ENCODE data around the gene CACNA2D3.

CACNA2D3 gene

GRCh38 chr3:54261141-54261540 is 138.8 kb downstream of the CACNA2D3 start:
- H3K9ac ChIP-seq (ENCODE audit: low read length), result no peak overlapping the region
- H3K27me3 ChIP-seq (ENCODE audit: control insufficient read depth, insufficient read depth, low read length), result no peaks in the 10 kb centered on the region
- no peaks in the 10 kb centered on the region for H3K4me1 ChIP-seq (ENCODE audit: control insufficient read depth, low read depth, low read length)
- H3K9me3 ChIP-seq (ENCODE audit: control insufficient read depth, low read depth, low read length), result no peaks in the 10 kb centered on the region
- no peaks in the 10 kb centered on the region for H3K36me3 ChIP-seq (ENCODE audit: control insufficient read depth, low read depth, low read length)
- H3K27ac ChIP-seq (ENCODE audit: low read length), result no peak overlapping the region
- H3K4me3 ChIP-seq (ENCODE audit: low read length), result no peak overlapping the region

GRCh38 chr3:54262541-54262940 is 140.2 kb downstream of the CACNA2D3 start:
- Histone ChIP-seq H3K27me3 (ENCODE audit: control insufficient read depth, insufficient read depth, low read length) (no peaks in the 10 kb centered on the region), H3K27ac (ENCODE audit: low read length) (no peak overlapping the region), H3K4me1 (ENCODE audit: control insufficient read depth, low read depth, low read length) (no peaks in the 10 kb centered on the region), H3K9me3 (ENCODE audit: control insufficient read depth, low read depth, low read length) (no peaks in the 10 kb centered on the region), H3K9ac (ENCODE audit: low read length) (no peak overlapping the region), H3K4me3 (ENCODE audit: low read length) (no peak overlapping the region), H3K36me3 (ENCODE audit: control insufficient read depth, low read depth, low read length) (no peaks in the 10 kb centered on the region)

- H3K4me1 ChIP-seq (ENCODE audit: control insufficient read depth, low read depth, low read length), result no peaks in the 10 kb centered on the region
- no peaks in the 10 kb centered on the region for H3K27me3 ChIP-seq (ENCODE audit: control insufficient read depth, insufficient read depth, low read length)
- H3K27ac ChIP-seq (ENCODE audit: low read length), result no peak overlapping the region
- H3K36me3 ChIP-seq (ENCODE audit: control insufficient read depth, low read depth, low read length), result no peaks in the 10 kb centered on the region
- no peaks in the 10 kb centered on the region for H3K9me3 ChIP-seq (ENCODE audit: control insufficient read depth, low read depth, low read length)
- no peak overlapping the region for H3K9ac ChIP-seq (ENCODE audit: low read length)
- no peak overlapping the region for H3K4me3 ChIP-seq (ENCODE audit: low read length)
Measured at GRCh38 chr3:54262946-54263345, 140.6 kb downstream of the CACNA2D3 start.

- no peaks in the 10 kb centered on the region for H3K36me3 ChIP-seq (ENCODE audit: control insufficient read depth, low read depth, low read length)
- no peaks in the 10 kb centered on the region for H3K4me1 ChIP-seq (ENCODE audit: control insufficient read depth, low read depth, low read length)
- H3K4me3 ChIP-seq (ENCODE audit: low read length), result no peak overlapping the region
- H3K27ac ChIP-seq (ENCODE audit: low read length), result no peak overlapping the region
- H3K9ac ChIP-seq (ENCODE audit: low read length), result no peak overlapping the region
- H3K9me3 ChIP-seq (ENCODE audit: control insufficient read depth, low read depth, low read length), result no peaks in the 10 kb centered on the region
- H3K27me3 ChIP-seq (ENCODE audit: control insufficient read depth, insufficient read depth, low read length), result no peaks in the 10 kb centered on the region
Measured at GRCh38 chr3:54264050-54264449, 141.7 kb downstream of the CACNA2D3 start.

GRCh38 chr3:54270816-54271526 is 148.6 kb downstream of the CACNA2D3 start:
- H3K4me1 ChIP-seq (ENCODE audit: control insufficient read depth, low read depth, low read length), result peaks cover 5% of the 10 kb centered on the region
- no peak overlapping the region for H3K9ac ChIP-seq (ENCODE audit: low read length)
- H3K36me3 ChIP-seq (ENCODE audit: control insufficient read depth, low read depth, low read length), result no peaks in the 10 kb centered on the region
- H3K4me3 ChIP-seq (ENCODE audit: low read length), result no peak overlapping the region
- H3K27me3 ChIP-seq (ENCODE audit: control insufficient read depth, insufficient read depth, low read length), result no peaks in the 10 kb centered on the region
- H3K27ac ChIP-seq (ENCODE audit: low read length), result no peak overlapping the region
- H3K9me3 ChIP-seq (ENCODE audit: control insufficient read depth, low read depth, low read length), result no peaks in the 10 kb centered on the region

- no peaks in the 10 kb centered on the region for H3K36me3 ChIP-seq (ENCODE audit: control insufficient read depth, low read depth, low read length)
- H3K9ac ChIP-seq (ENCODE audit: low read length), result no peak overlapping the region
- H3K4me1 ChIP-seq (ENCODE audit: control insufficient read depth, low read depth, low read length), result peaks cover 5% of the 10 kb centered on the region
- H3K9me3 ChIP-seq (ENCODE audit: control insufficient read depth, low read depth, low read length), result no peaks in the 10 kb centered on the region
- H3K27me3 ChIP-seq (ENCODE audit: control insufficient read depth, insufficient read depth, low read length), result no peaks in the 10 kb centered on the region
- H3K27ac ChIP-seq (ENCODE audit: low read length), result no peak overlapping the region
- H3K4me3 ChIP-seq (ENCODE audit: low read length), result no peak overlapping the region
Measured at GRCh38 chr3:54273791-54274190, 151.4 kb downstream of the CACNA2D3 start.

- Histone ChIP-seq H3K4me3 (ENCODE audit: low read length) (no peak overlapping the region), H3K9ac (ENCODE audit: low read length) (no peak overlapping the region), H3K27ac (ENCODE audit: low read length) (no peak overlapping the region), H3K27me3 (ENCODE audit: control insufficient read depth, insufficient read depth, low read length) (no peaks in the 10 kb centered on the region), H3K36me3 (ENCODE audit: control insufficient read depth, low read depth, low read length) (no peaks in the 10 kb centered on the region), H3K9me3 (ENCODE audit: control insufficient read depth, low read depth, low read length) (no peaks in the 10 kb centered on the region), H3K4me1 (ENCODE audit: control insufficient read depth, low read depth, low read length) (peaks cover 5% of the 10 kb centered on the region)
Measured at GRCh38 chr3:54274607-54275006, 152.3 kb downstream of the CACNA2D3 start.

- H3K4me1 ChIP-seq (ENCODE audit: control insufficient read depth, low read depth, low read length), result peaks cover 5% of the 10 kb centered on the region
- H3K27me3 ChIP-seq (ENCODE audit: control insufficient read depth, insufficient read depth, low read length), result no peaks in the 10 kb centered on the region
- H3K27ac ChIP-seq (ENCODE audit: low read length), result no peak overlapping the region
- no peaks in the 10 kb centered on the region for H3K9me3 ChIP-seq (ENCODE audit: control insufficient read depth, low read depth, low read length)
- no peaks in the 10 kb centered on the region for H3K36me3 ChIP-seq (ENCODE audit: control insufficient read depth, low read depth, low read length)
- no peak overlapping the region for H3K9ac ChIP-seq (ENCODE audit: low read length)
- H3K4me3 ChIP-seq (ENCODE audit: low read length), result no peak overlapping the region
Measured at GRCh38 chr3:54279005-54279583, 156.7 kb downstream of the CACNA2D3 start.

GRCh38 chr3:54283470-54283869 is 161.1 kb downstream of the CACNA2D3 start:
- Histone ChIP-seq H3K4me3 (ENCODE audit: low read length) (no peak overlapping the region), H3K4me1 (ENCODE audit: control insufficient read depth, low read depth, low read length) (no peaks in the 10 kb centered on the region), H3K27ac (ENCODE audit: low read length) (no peak overlapping the region), H3K9me3 (ENCODE audit: control insufficient read depth, low read depth, low read length) (no peaks in the 10 kb centered on the region), H3K36me3 (ENCODE audit: control insufficient read depth, low read depth, low read length) (no peaks in the 10 kb centered on the region), H3K27me3 (ENCODE audit: control insufficient read depth, insufficient read depth, low read length) (no peaks in the 10 kb centered on the region), H3K9ac (ENCODE audit: low read length) (no peak overlapping the region)

GRCh38 chr3:54294214-54294613 is 171.9 kb downstream of the CACNA2D3 start:
- Histone ChIP-seq H3K4me1 (ENCODE audit: control insufficient read depth, low read depth, low read length) (peaks cover 7% of the 10 kb centered on the region), H3K9me3 (ENCODE audit: control insufficient read depth, low read depth, low read length) (no peaks in the 10 kb centered on the region)

GRCh38 chr3:54296531-54296930 is 174.2 kb downstream of the CACNA2D3 start:
- H3K4me1 ChIP-seq (ENCODE audit: control insufficient read depth, low read depth, low read length), result peaks cover 7% of the 10 kb centered on the region
- H3K9ac ChIP-seq (ENCODE audit: low read length), result no peak overlapping the region
- H3K27me3 ChIP-seq (ENCODE audit: control insufficient read depth, insufficient read depth, low read length), result no peaks in the 10 kb centered on the region
- no peak overlapping the region for H3K4me3 ChIP-seq (ENCODE audit: low read length)
- no peaks in the 10 kb centered on the region for H3K9me3 ChIP-seq (ENCODE audit: control insufficient read depth, low read depth, low read length)
- H3K36me3 ChIP-seq (ENCODE audit: control insufficient read depth, low read depth, low read length), result no peaks in the 10 kb centered on the region
- no peak overlapping the region for H3K27ac ChIP-seq (ENCODE audit: low read length)

More at GRCh38 chr3:54294214-54294613, 171.9 kb downstream of the CACNA2D3 start:
- no peak overlapping the region for H3K27ac ChIP-seq (ENCODE audit: low read length)
- no peak overlapping the region for H3K9ac ChIP-seq (ENCODE audit: low read length)
- no peak overlapping the region for H3K4me3 ChIP-seq (ENCODE audit: low read length)
- no peaks in the 10 kb centered on the region for H3K27me3 ChIP-seq (ENCODE audit: control insufficient read depth, insufficient read depth, low read length)
- no peaks in the 10 kb centered on the region for H3K36me3 ChIP-seq (ENCODE audit: control insufficient read depth, low read depth, low read length)
